SK-N-SH (cell line): ENCODE measurements around the gene CRMP1. TPM values are rescaled to one million over a fixed set of nuclear protein-coding genes. Genes with fewer than 3 reads are reported as not detected.

Experiments used
- CTCF ChIA-PET: fragments of 300-600, 350-600 bp; formaldehyde crosslinking; extraction: SDS; loops from one replicate; lab custom pipeline; 2021; lab: Yijun Ruan, JAX
- POLR2A ChIA-PET: fragments of 350-600 bp; sonication (Branson Sonifier 250); formaldehyde crosslinking; extraction: SDS; loops from one replicate; lab custom pipeline; 2020; ENCODE audit warnings: antibody characterized with exemption, inconsistent platforms; lab: Yijun Ruan, JAX
- DNase-seq: peaks from one replicate; pipeline ENCODE4 v3.0.0; 2012
- H2AFZ ChIP-seq: fragments of 200-600 bp; sonication (generic); 2 replicates; pipeline ENCODE4 v1.8.1; 2016; ENCODE audit warnings: antibody characterized with exemption, mild to moderate bottlenecking, low read depth
- H3F3A ChIP-seq: fragments of 200-600 bp; sonication (generic); replicated peaks from 2 replicates; pipeline ENCODE3; 2016; ENCODE audit warnings: antibody characterized with exemption, mild to moderate bottlenecking; ENCODE audit not compliant: insufficient read depth
- H3K27ac ChIP-seq, 2 experiments: fragments of 200-500 bp in 1 of 2; fragments of 200-600 bp in 1 of 2; sonication (Bioruptor generic) in 1 of 2; sonication (generic), shearing (Covaris generic) in 1 of 2; 2 replicates each; pipeline versions ENCODE4 v1.5.1 to v1.6.1; 2014 to 2016; ENCODE audit warnings: low read depth in 2 of 2, inconsistent platforms in 1 of 2, low read length in 1 of 2, mild to moderate bottlenecking in 1 of 2, mixed read lengths in 1 of 2
- H3K27me3 ChIP-seq: fragments of 200-600 bp; sonication (generic), shearing (Covaris generic); 2 replicates; pipeline ENCODE4 v1.6.1; 2016; ENCODE audit warnings: mixed run types; ENCODE audit not compliant: insufficient read depth
- H3K36me3 ChIP-seq, 2 experiments: fragments of 200-500 bp in 1 of 2; fragments of 200-600 bp in 1 of 2; sonication (Bioruptor generic) in 1 of 2; sonication (generic) in 1 of 2; replicated peaks in 1 of 2; 2 replicates each; pipeline versions ENCODE3 to v1.5.1; 2014 to 2016; ENCODE audit warnings: low read length in 1 of 2, mild to moderate bottlenecking in 1 of 2; ENCODE audit not compliant: insufficient read depth in 2 of 2, control insufficient read depth in 1 of 2
- H3K4me1 ChIP-seq, 2 experiments: fragments of 200-500 bp in 1 of 2; fragments of 200-600 bp in 1 of 2; sonication (Bioruptor generic) in 1 of 2; sonication (generic), shearing (Covaris generic) in 1 of 2; 2 replicates each; pipeline versions ENCODE4 v1.5.1 to v1.6.1; 2014 to 2016; ENCODE audit warnings: low read depth in 1 of 2, low read length in 1 of 2, mixed run types in 1 of 2; ENCODE audit not compliant: insufficient read depth in 2 of 2, control insufficient read depth in 1 of 2
- H3K4me2 ChIP-seq: fragments of 200-600 bp; sonication (generic), shearing (Covaris generic); 2 replicates; pipeline ENCODE4 v1.6.1; 2017; ENCODE audit warnings: mixed run types
- H3K4me3 ChIP-seq, 2 experiments: fragments of 200-500 bp in 1 of 2; fragments of 200-600 bp in 1 of 2; sonication (Bioruptor generic) in 1 of 2; sonication (generic), shearing (Covaris generic) in 1 of 2; 2 replicates each; pipeline versions ENCODE4 v1.5.1 to v1.8.1; 2014 to 2016; ENCODE audit warnings: low read depth in 2 of 2, inconsistent platforms in 1 of 2, low read length in 1 of 2, mild to moderate bottlenecking in 1 of 2, mixed read lengths in 1 of 2, moderate library complexity in 1 of 2
- H3K79me2 ChIP-seq: fragments of 200-600 bp; sonication (generic); 2 replicates; pipeline ENCODE4 v1.8.1; 2017; ENCODE audit warnings: mild to moderate bottlenecking; ENCODE audit not compliant: insufficient read depth
- H3K9ac ChIP-seq: fragments of 200-600 bp; sonication (generic); 2 replicates; pipeline ENCODE4 v1.6.1; 2017; ENCODE audit warnings: mixed run types
- H3K9me2 ChIP-seq: fragments of 200-600 bp; sonication (generic); 2 replicates; pipeline ENCODE4 v1.6.1; 2017; ENCODE audit warnings: mixed run types
- H3K9me3 ChIP-seq: fragments of 200-600 bp; sonication (generic); 2 replicates; pipeline ENCODE4 v1.6.1; 2017; ENCODE audit warnings: mixed run types, mild to moderate bottlenecking, moderate library complexity
- H4K20me1 ChIP-seq: fragments of 200-600 bp; sonication (generic); 2 replicates; pipeline ENCODE4 v1.6.1; 2017; ENCODE audit warnings: mild to moderate bottlenecking, mixed run types; ENCODE audit not compliant: insufficient read depth
- ELF1 ChIP-seq: IDR thresholded peaks from 2 replicates; pipeline ENCODE4 v1.4.0; 2012
- EP300 ChIP-seq, 2 experiments: IDR thresholded peaks; 2 replicates each; pipeline versions ENCODE4 v1.4.0 to v1.6.1; 2012; ENCODE audit warnings: borderline replicate concordance in 1 of 2, low read depth in 1 of 2, low read length in 1 of 2
- FOSL2 ChIP-seq: IDR thresholded peaks from 2 replicates; pipeline ENCODE4 v1.4.0; 2012; ENCODE audit warnings: low read depth, mild to moderate bottlenecking, moderate library complexity, borderline replicate concordance
- FOXJ3 ChIP-seq: sonication (generic); formaldehyde crosslinking; IDR thresholded peaks from 2 replicates; pipeline ENCODE4 v1.5.1; 2020; ENCODE audit warnings: mild to moderate bottlenecking, missing genetic modification reagents
- FOXM1 ChIP-seq: IDR thresholded peaks from 2 replicates; pipeline ENCODE4 v1.4.0; 2012; ENCODE audit warnings: low read depth, mild to moderate bottlenecking
- GABPA ChIP-seq: IDR thresholded peaks from 2 replicates; pipeline ENCODE4 v1.4.0; 2012; ENCODE audit warnings: low read depth, mild to moderate bottlenecking
- IRF3 ChIP-seq: fragments of 150-350 bp; IDR thresholded peaks from 2 replicates; pipeline ENCODE4 v1.6.1; 2016; ENCODE audit warnings: mild to moderate bottlenecking, low read depth, low read length
- MAX ChIP-seq: IDR thresholded peaks from 2 replicates; pipeline ENCODE4 v1.4.0; 2012; ENCODE audit warnings: low read depth
- MEF2A ChIP-seq: IDR thresholded peaks from 2 replicates; pipeline ENCODE4 v1.4.0; 2012; ENCODE audit warnings: low read depth, borderline replicate concordance
- MXI1 ChIP-seq: IDR thresholded peaks from 2 replicates; pipeline ENCODE4 v1.6.1; 2012; ENCODE audit warnings: mild to moderate bottlenecking, low read depth, low read length, improper control_type of control experiment
- POLR2AphosphoS5 ChIP-seq: IDR thresholded peaks from 2 replicates; pipeline ENCODE4 v1.6.1; 2012; ENCODE audit warnings: low read depth, low read length
- RAD21 ChIP-seq: IDR thresholded peaks from 2 replicates; pipeline ENCODE4 v1.6.1; 2012; ENCODE audit warnings: mild to moderate bottlenecking, low read length
- RCOR1 ChIP-seq: fragments of 150-350 bp; IDR thresholded peaks from 2 replicates; pipeline ENCODE4 v1.6.1; 2017; ENCODE audit warnings: antibody characterized with exemption, low read length
- RXRA ChIP-seq: IDR thresholded peaks from 2 replicates; pipeline ENCODE4 v1.4.0; 2012; ENCODE audit warnings: low read depth, mild to moderate bottlenecking, borderline replicate concordance
- SIN3A ChIP-seq: IDR thresholded peaks from 2 replicates; pipeline ENCODE4 v1.6.1; 2012; ENCODE audit warnings: low read depth, mild to moderate bottlenecking, low read length, moderate library complexity, borderline replicate concordance
- SMC3 ChIP-seq: IDR thresholded peaks from 2 replicates; pipeline ENCODE4 v1.6.1; 2012; ENCODE audit warnings: low read depth, low read length, improper control_type of control experiment
- TAF1 ChIP-seq: IDR thresholded peaks from 2 replicates; pipeline ENCODE4 v1.6.1; 2012; ENCODE audit warnings: low read depth, mild to moderate bottlenecking, low read length, moderate library complexity, borderline replicate concordance
- USF1 ChIP-seq: IDR thresholded peaks from 2 replicates; pipeline ENCODE4 v1.4.0; 2012; ENCODE audit warnings: low read depth, borderline replicate concordance
- USF2 ChIP-seq: fragments of 150-350 bp; IDR thresholded peaks from 2 replicates; pipeline ENCODE4 v1.6.1; 2017; ENCODE audit warnings: antibody characterized with exemption, low read length, low read depth, borderline replicate concordance
- ZBTB33 ChIP-seq: IDR thresholded peaks from 2 replicates; pipeline ENCODE4 v1.4.0; 2012; ENCODE audit warnings: low read depth, borderline replicate concordance
- WGBS: methylation state at CpG from one replicate; pipeline ENCODE4 v1.1.6; 2017; ENCODE audit warnings: low lambda C conversion rate; 5-methylcytosine and 5-hydroxymethylcytosine counted together
- polyA plus RNA-seq, 3 experiments: library from polyadenylated mRNA; depleted of rRNA; stranded (reverse); fragments of >200 nt; gene quantifications; 2 replicates each; pipeline ENCODE4 v1.2.3, GENCODE V29; 2012

Gene CRMP1
- polyA plus RNA-seq, 1 of the 3 experiments (the other 2 are of a cell fraction) = 3.4 TPM

GRCh38 chr4:5926598-5926997 lies 33.7 kb upstream of the CRMP1 start:
- H3K27ac ChIP-seq = no peak overlapping the region
- H4K20me1 ChIP-seq = no peaks in the 10 kb centered on the region
- H3K79me2 ChIP-seq = no peaks in the 10 kb centered on the region
- TF ChIP-seq TAF1 = no peak
- no peak for TF ChIP-seq SIN3A
- TF ChIP-seq RXRA = no peak
- no peak for TF ChIP-seq FOSL2
- TF ChIP-seq MXI1 = no peak
- no peak for TF ChIP-seq RAD21
- no peak for TF ChIP-seq POLR2AphosphoS5
- no peak for TF ChIP-seq EP300 (IDR thresholded peaks at IDR 0.05; ENCODE audit: borderline replicate concordance in 1 of 2, low read depth in 1 of 2, low read length in 1 of 2)
- TF ChIP-seq USF1 = no peak
- no peak for TF ChIP-seq ZBTB33
- no peak for TF ChIP-seq SMC3
- no peak for TF ChIP-seq IRF3
- no peak for TF ChIP-seq FOXM1
- TF ChIP-seq MAX = no peak
- no peak for TF ChIP-seq MEF2A
- TF ChIP-seq FOXJ3 (CRISPR knock-in tag) = no peak
- TF ChIP-seq ELF1 = no peak
- no peak for TF ChIP-seq USF2
- no peak for TF ChIP-seq GABPA
- no peak for TF ChIP-seq RCOR1
- H3K9me3 ChIP-seq = no peaks in the 10 kb centered on the region
- 55% methylated on average over 7 of the region's 7 CpGs for WGBS
- H3K36me3 ChIP-seq = no peaks in the 10 kb centered on the region
- H3K4me2 ChIP-seq = no peak overlapping the region
- CTCF ChIA-PET = no interaction called here
- H3K27me3 ChIP-seq = no peaks in the 10 kb centered on the region
- H3F3A ChIP-seq = no peaks in the 10 kb centered on the region
- H2AFZ ChIP-seq = no peak overlapping the region
- POLR2A ChIA-PET = no interaction called here
- H3K4me1 ChIP-seq = no peaks in the 10 kb centered on the region; a peak in 1 of 4 replicates
- H3K9ac ChIP-seq = no peak overlapping the region
- no peak overlapping the region for H3K4me3 ChIP-seq
- DNase-seq = no peak
- H3K9me2 ChIP-seq = no peaks in the 10 kb centered on the region
